ENCODE data around the gene PSMC6.
A peak's percentile ranks its signal among the peaks of the same experiment; 100 is the strongest.
"Not testable (repeated sequence)": the region's sequence is repeated elsewhere in the genome, so short reads cannot be mapped to it uniquely, and the experiment has no call there.

Gene PSMC6

GRCh38 chr14:52735921-52736489 lies 29.0 kb downstream of the PSMC6 start:
- no peak overlapping the region for H3K27ac ChIP-seq

GRCh38 chr14:52738409-52738808 lies 31.4 kb downstream of the PSMC6 start:
- TF ChIP-seq CTCF (conservative IDR thresholded peaks at IDR 0.05), result no peak
- H3K27ac ChIP-seq, result no peak overlapping the region

More at GRCh38 chr14:52735921-52736489, 29.0 kb downstream of the PSMC6 start:
- no peak for TF ChIP-seq CTCF (conservative IDR thresholded peaks at IDR 0.05)

GRCh38 chr14:52740751-52741150 lies 33.8 kb downstream of the PSMC6 start:
- TF ChIP-seq CTCF (conservative IDR thresholded peaks at IDR 0.05), result no peak
- no peak overlapping the region for H3K27ac ChIP-seq

- H3K27ac ChIP-seq, result no peak overlapping the region
- no peak for TF ChIP-seq CTCF (conservative IDR thresholded peaks at IDR 0.05)
Measured at GRCh38 chr14:52741865-52742264, 34.9 kb downstream of the PSMC6 start.

- no peak for TF ChIP-seq CTCF (conservative IDR thresholded peaks at IDR 0.05)
Measured at GRCh38 chr14:52748647-52749292, 41.8 kb downstream of the PSMC6 start.

GRCh38 chr14:52755607-52756316 lies 48.8 kb downstream of the PSMC6 start:
- peak overlapping the region; percentile 52 for H3K27ac ChIP-seq
- TF ChIP-seq CTCF (conservative IDR thresholded peaks at IDR 0.05), result no peak

More at GRCh38 chr14:52748647-52749292, 41.8 kb downstream of the PSMC6 start:
- no peak overlapping the region for H3K27ac ChIP-seq

- no peak for TF ChIP-seq CTCF (conservative IDR thresholded peaks at IDR 0.05)
Measured at GRCh38 chr14:52759145-52759544, 52.1 kb downstream of the PSMC6 start.

GRCh38 chr14:52762923-52763322 lies 55.9 kb downstream of the PSMC6 start:
- H3K27ac ChIP-seq, result not testable (repeated sequence)

More at GRCh38 chr14:52759145-52759544, 52.1 kb downstream of the PSMC6 start:
- no peak overlapping the region for H3K27ac ChIP-seq
